H9 (cell line): ENCODE measurements around the gene TMPRSS15. TPM values are rescaled to one million over a fixed set of nuclear protein-coding genes. Genes with fewer than 3 reads are reported as not detected.

Source experiments
- DNase-seq: peaks from one replicate; pipeline ENCODE4 v3.0.0-alpha.2; 2017
- H2AFZ ChIP-seq: one replicate; pipeline ENCODE4 v1.6.1; 2013; ENCODE audit warnings: mild to moderate bottlenecking, low read length, control low read depth, moderate library complexity
- H2AK5ac ChIP-seq: 2 replicates; pipeline ENCODE4 v1.6.1; 2013; ENCODE audit warnings: low read length, control low read depth, mixed read lengths; ENCODE audit not compliant: insufficient read length
- H2BK120ac ChIP-seq: one replicate; pipeline ENCODE4 v1.6.1; 2013; ENCODE audit warnings: low read depth, mild to moderate bottlenecking, low read length, control low read depth, inconsistent platforms; ENCODE audit not compliant: poor library complexity, severe bottlenecking
- H2BK12ac ChIP-seq: 2 replicates; pipeline ENCODE4 v1.6.1; 2013; ENCODE audit warnings: low read length, control low read depth, mixed read lengths, low read depth; ENCODE audit not compliant: insufficient read length
- H2BK15ac ChIP-seq: 2 replicates; pipeline ENCODE4 v1.6.1; 2013; ENCODE audit warnings: low read depth, low read length, control low read depth
- H2BK20ac ChIP-seq: one replicate; pipeline ENCODE4 v1.6.1; 2013; ENCODE audit warnings: low read depth, mild to moderate bottlenecking, low read length, control low read depth, inconsistent platforms; ENCODE audit not compliant: poor library complexity, severe bottlenecking
- H2BK5ac ChIP-seq: 2 replicates; pipeline ENCODE4 v1.6.1; 2013; ENCODE audit warnings: low read length, control low read depth, mixed read lengths; ENCODE audit not compliant: insufficient read length
- H3K14ac ChIP-seq: 2 replicates; pipeline ENCODE4 v1.6.1; 2013; ENCODE audit warnings: low read length, control low read depth; ENCODE audit not compliant: insufficient read depth
- H3K18ac ChIP-seq: 2 replicates; pipeline ENCODE4 v1.6.1; 2013; ENCODE audit warnings: low read depth, mild to moderate bottlenecking, mixed read lengths, low read length, control low read depth; ENCODE audit not compliant: insufficient read length
- H3K23ac ChIP-seq: 2 replicates; pipeline ENCODE4 v1.6.1; 2013; ENCODE audit warnings: low read length, control low read depth, mixed read lengths, low read depth; ENCODE audit not compliant: insufficient read length
- H3K23me2 ChIP-seq: 2 replicates; pipeline ENCODE4 v1.6.1; 2013; ENCODE audit warnings: low read depth, mild to moderate bottlenecking, mixed read lengths, low read length, control low read depth; ENCODE audit not compliant: insufficient read length, poor library complexity, severe bottlenecking
- H3K27ac ChIP-seq: 2 replicates; pipeline ENCODE4 v1.5.1; 2013; ENCODE audit warnings: low read length, control low read depth, mixed read lengths, low read depth; ENCODE audit not compliant: insufficient read length
- H3K27me3 ChIP-seq: 2 replicates; pipeline ENCODE4 v1.6.1; 2013; ENCODE audit warnings: low read length, control low read depth, inconsistent platforms; ENCODE audit not compliant: insufficient read depth
- H3K4ac ChIP-seq: 2 replicates; pipeline ENCODE4 v1.6.1; 2013; ENCODE audit warnings: low read depth, mild to moderate bottlenecking, control low read depth, inconsistent platforms, low read length, moderate library complexity
- H3K4me1 ChIP-seq: 2 replicates; pipeline ENCODE4 v1.6.1; 2013; ENCODE audit warnings: low read length, control low read depth, inconsistent platforms; ENCODE audit not compliant: insufficient read depth
- H3K4me2 ChIP-seq: 2 replicates; pipeline ENCODE4 v1.6.1; 2013; ENCODE audit warnings: low read length, control low read depth, mixed read lengths; ENCODE audit not compliant: insufficient read length, insufficient read depth
- H3K56ac ChIP-seq: 2 replicates; pipeline ENCODE4 v1.6.1; 2013; ENCODE audit warnings: low read depth, mild to moderate bottlenecking, mixed read lengths, low read length, control low read depth; ENCODE audit not compliant: insufficient read length
- H3K79me1 ChIP-seq: 2 replicates; pipeline ENCODE4 v1.6.1; 2013; ENCODE audit warnings: low read depth, mild to moderate bottlenecking, moderate library complexity, low read length, control low read depth, inconsistent platforms; ENCODE audit not compliant: insufficient read depth, poor library complexity, severe bottlenecking
- H3K79me2 ChIP-seq: 2 replicates; pipeline ENCODE4 v1.6.1; 2013; ENCODE audit warnings: low read length, control low read depth, inconsistent platforms; ENCODE audit not compliant: insufficient read depth
- H3K9ac ChIP-seq: 2 replicates; pipeline ENCODE4 v1.6.1; 2013; ENCODE audit warnings: low read length, control low read depth, mixed read lengths; ENCODE audit not compliant: insufficient read length; ENCODE audit errors: extremely low read depth
- H3K9me3 ChIP-seq: one replicate; pipeline ENCODE4 v1.6.1; 2013; ENCODE audit warnings: low read depth, low read length, inconsistent platforms; ENCODE audit not compliant: control insufficient read depth
- H3T11ph ChIP-seq: one replicate; pipeline ENCODE4 v1.6.1; 2013; ENCODE audit warnings: mild to moderate bottlenecking, low read length, control low read depth, inconsistent platforms
- H4K20me1 ChIP-seq: one replicate; pipeline ENCODE4 v1.6.1; 2013; ENCODE audit not compliant: control insufficient read depth, insufficient read length, insufficient read depth
- H4K5ac ChIP-seq: 2 replicates; pipeline ENCODE4 v1.6.1; 2013; ENCODE audit warnings: low read depth, mild to moderate bottlenecking, mixed read lengths, low read length, control low read depth; ENCODE audit not compliant: insufficient read length
- H4K8ac ChIP-seq: replicated peaks from 2 replicates; pipeline ENCODE4 v1.6.1; 2013; ENCODE audit warnings: low read length, control low read depth, mixed read lengths, low read depth; ENCODE audit not compliant: insufficient read length
- H4K91ac ChIP-seq: 2 replicates; pipeline ENCODE4 v1.6.1; 2013; ENCODE audit warnings: low read depth, mild to moderate bottlenecking, moderate library complexity, mixed read lengths, low read length, control low read depth; ENCODE audit not compliant: insufficient read length
- H3K27ac Mint-ChIP-seq, 3 experiments: 2 replicates in 2 of 3; 3 replicates in 1 of 3; pipeline ENCODE4 v1.8.0; 2020 to 2021; ENCODE audit warnings: mixed read lengths in 3 of 3, mild to moderate bottlenecking in 1 of 3, moderate library complexity in 1 of 3
- H3K27me3 Mint-ChIP-seq: 2 replicates; pipeline ENCODE4 v1.8.0; 2021; ENCODE audit warnings: low read depth, mild to moderate bottlenecking, moderate library complexity, mixed read lengths
- H3K36me3 Mint-ChIP-seq, 3 experiments: 2 replicates in 2 of 3; 3 replicates in 1 of 3; pipeline ENCODE4 v1.8.0; 2020 to 2021; ENCODE audit warnings: low read depth in 3 of 3, mixed read lengths in 3 of 3; ENCODE audit not compliant: insufficient read depth in 1 of 3
- H3K4me1 Mint-ChIP-seq, 2 experiments: 2 replicates each; pipeline ENCODE4 v1.8.0; 2020; ENCODE audit warnings: mixed read lengths in 2 of 2
- H3K4me3 Mint-ChIP-seq, 2 experiments: 2 replicates in 1 of 2; 3 replicates in 1 of 2; pipeline ENCODE4 v1.8.0; 2020 to 2021; ENCODE audit warnings: mild to moderate bottlenecking in 2 of 2, mixed read lengths in 2 of 2, moderate library complexity in 1 of 2
- H3K9me3 Mint-ChIP-seq, 2 experiments: 2 replicates in 1 of 2; 3 replicates in 1 of 2; pipeline ENCODE4 v1.8.0; 2020; ENCODE audit warnings: mild to moderate bottlenecking in 2 of 2, mixed read lengths in 2 of 2, moderate library complexity in 1 of 2
- WGBS: extraction: QIAGEN DNeasy Blood & Tissue Kit; methylation state at CpG from one replicate; pipeline ENCODE4 v1.1.7; 2013; ENCODE audit warnings: missing lambda C conversion rate, low lambda C conversion rate, mixed read lengths; ENCODE audit not compliant: insufficient read length; ENCODE audit errors: extremely low coverage; 5-methylcytosine and 5-hydroxymethylcytosine counted together
- total RNA-seq: library from RNA; stranded (reverse); gene quantifications from 2 replicates; pipeline ENCODE4 v1.2.1, GENCODE V29; 2021
- TF ChIP-seq, protein P1 (sequence below): fragments of 200-600 bp; sonication (generic); conservative IDR thresholded peaks from 3 replicates; pipeline ENCODE4 v1.8.0; 2021; ENCODE audit warnings: antibody characterized with exemption, mild to moderate bottlenecking

Gene TMPRSS15
- total RNA-seq, 1 experiment from 2014 or later: not detected

GRCh38 chr21:18265944-18266343 lies 137.6 kb downstream of the TMPRSS15 start:
- H3K18ac ChIP-seq: no peak overlapping the region
- no peak overlapping the region for H2BK5ac ChIP-seq
- H3K23ac ChIP-seq: no peak overlapping the region
- Mint-ChIP-seq H3K27ac (no peak overlapping the region), H3K9me3 (peaks cover 0 to 12% of the 10 kb centered on the region in 2 experiments; a peak in 3 of 5 replicates), H3K36me3 (peaks cover 2 to 9% (median 6%) of the 10 kb centered on the region in 3 experiments; a peak in 5 of 7 replicates), H3K4me3 (no peak overlapping the region), H3K27me3 (no peaks in the 10 kb centered on the region), H3K4me1 (no peaks in the 10 kb centered on the region)
- H3K4ac ChIP-seq: no peak overlapping the region
- no peak overlapping the region for H4K91ac ChIP-seq
- no peaks in the 10 kb centered on the region for H3K79me1 ChIP-seq
- H3K9ac ChIP-seq: no peak overlapping the region
- no peaks in the 10 kb centered on the region for H3K27me3 ChIP-seq
- no peaks in the 10 kb centered on the region for H3K79me2 ChIP-seq
- no peak overlapping the region for H2BK120ac ChIP-seq
- no peak overlapping the region for H3K56ac ChIP-seq
- no peak overlapping the region for H2AFZ ChIP-seq
- no peak overlapping the region for H3K27ac ChIP-seq
- no peak overlapping the region for H3K14ac ChIP-seq
- no peak overlapping the region for H2BK20ac ChIP-seq
- H2BK15ac ChIP-seq: no peak overlapping the region
- H4K5ac ChIP-seq: no peak overlapping the region
- H4K8ac ChIP-seq: no peak overlapping the region
- no peaks in the 10 kb centered on the region for H3K23me2 ChIP-seq
- no peaks in the 10 kb centered on the region for H3K9me3 ChIP-seq
- H3K4me2 ChIP-seq: no peak overlapping the region
- no peak overlapping the region for H2BK12ac ChIP-seq
- DNase-seq: no peak
- TF ChIP-seq, protein P1, sequence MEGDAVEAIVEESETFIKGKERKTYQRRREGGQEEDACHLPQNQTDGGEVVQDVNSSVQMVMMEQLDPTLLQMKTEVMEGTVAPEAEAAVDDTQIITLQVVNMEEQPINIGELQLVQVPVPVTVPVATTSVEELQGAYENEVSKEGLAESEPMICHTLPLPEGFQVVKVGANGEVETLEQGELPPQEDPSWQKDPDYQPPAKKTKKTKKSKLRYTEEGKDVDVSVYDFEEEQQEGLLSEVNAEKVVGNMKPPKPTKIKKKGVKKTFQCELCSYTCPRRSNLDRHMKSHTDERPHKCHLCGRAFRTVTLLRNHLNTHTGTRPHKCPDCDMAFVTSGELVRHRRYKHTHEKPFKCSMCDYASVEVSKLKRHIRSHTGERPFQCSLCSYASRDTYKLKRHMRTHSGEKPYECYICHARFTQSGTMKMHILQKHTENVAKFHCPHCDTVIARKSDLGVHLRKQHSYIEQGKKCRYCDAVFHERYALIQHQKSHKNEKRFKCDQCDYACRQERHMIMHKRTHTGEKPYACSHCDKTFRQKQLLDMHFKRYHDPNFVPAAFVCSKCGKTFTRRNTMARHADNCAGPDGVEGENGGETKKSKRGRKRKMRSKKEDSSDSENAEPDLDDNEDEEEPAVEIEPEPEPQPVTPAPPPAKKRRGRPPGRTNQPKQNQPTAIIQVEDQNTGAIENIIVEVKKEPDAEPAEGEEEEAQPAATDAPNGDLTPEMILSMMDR: no peak
- H3K4me1 ChIP-seq: no peaks in the 10 kb centered on the region
- no peak overlapping the region for H2AK5ac ChIP-seq
- WGBS: no CpG with 5 or more reads among the region's 2 CpGs
- no peak overlapping the region for H3T11ph ChIP-seq
- no peaks in the 10 kb centered on the region for H4K20me1 ChIP-seq
